Activated T-cell treated with anti-CD3 and anti-CD28 coated beads for 48 hours (primary cell): ENCODE data around the gene CDS2.
"Not testable (repeated sequence)": the region's sequence is repeated elsewhere in the genome, so short reads cannot be mapped to it uniquely, and the experiment has no call there.

Experiments
- DNase-seq: peaks from one replicate; pipeline ENCODE4 v3.0.0-alpha.2; 2020; ENCODE audit warnings: low read depth

The CDS2 gene

DNA sequence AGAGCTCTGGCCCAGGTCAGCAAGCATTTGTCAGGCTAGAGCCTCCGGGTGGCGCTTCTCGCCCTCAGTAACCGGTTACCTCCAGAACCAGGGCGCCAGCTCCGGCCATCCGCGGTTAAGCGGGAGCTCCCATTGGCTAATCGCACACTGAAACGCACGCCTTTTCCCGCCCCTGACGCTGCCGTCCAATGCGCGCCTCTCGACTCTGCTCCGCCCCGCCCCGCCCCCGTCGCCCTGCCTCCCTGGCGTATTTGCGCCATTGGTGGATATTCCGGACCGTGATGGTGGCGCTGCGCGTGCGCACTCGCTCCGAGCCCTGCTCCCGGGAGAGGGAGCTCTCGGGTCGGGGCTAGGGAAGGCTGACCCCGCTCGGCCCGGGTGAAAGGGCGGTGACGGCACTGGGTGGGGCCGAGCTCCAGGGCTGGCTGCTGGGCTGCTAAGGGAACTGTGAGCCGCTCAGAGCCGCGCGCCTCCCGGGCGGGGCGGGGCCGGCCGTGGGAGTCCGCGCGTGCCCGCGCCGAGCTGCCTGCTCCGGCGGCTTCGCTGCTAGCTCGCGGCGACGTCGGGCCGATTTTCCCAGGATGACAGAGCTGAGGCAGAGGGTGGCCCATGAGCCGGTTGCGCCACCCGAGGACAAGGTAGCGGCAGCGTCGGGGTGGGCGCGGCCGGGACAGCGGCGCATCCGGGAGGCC is at the start of gene CDS2:
Gene CDS2 (plus strand): TSS at position 497 of the 692 bp plus-strand sequence. CDS start 85 bp downstream, at position 582.
- DNase-seq = peak; percentile 100

DNA sequence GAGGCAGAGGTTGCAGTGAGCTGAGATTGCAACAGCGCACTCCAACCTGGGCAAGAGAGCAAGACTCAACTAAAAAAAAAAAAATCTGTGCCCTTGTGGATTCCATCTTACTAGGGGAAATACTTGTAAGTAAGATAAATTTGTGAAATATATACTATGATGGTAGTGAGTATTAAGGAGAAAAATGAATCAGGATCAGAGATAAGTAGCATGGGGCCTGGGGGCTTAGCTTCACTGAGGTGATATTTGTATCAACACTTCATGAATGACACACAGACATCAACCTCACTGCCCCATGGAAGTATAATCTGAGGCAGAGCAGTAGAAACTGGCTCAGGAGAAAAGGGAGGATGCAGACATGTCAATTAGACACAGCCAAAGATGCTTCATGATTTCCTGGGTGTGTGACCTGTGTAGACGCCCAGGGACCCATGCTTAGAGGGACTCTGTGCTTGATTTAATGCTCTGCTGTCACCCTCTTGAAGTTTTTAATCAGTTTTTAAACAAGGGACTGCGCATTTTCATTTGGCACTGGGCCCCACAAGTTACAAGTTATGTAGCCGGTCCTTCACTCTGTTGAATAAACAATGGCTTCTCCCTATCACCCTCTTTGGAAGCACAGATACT is 48.9 kb upstream of the CDS2 start:
- DNase-seq = no peak

DNA sequence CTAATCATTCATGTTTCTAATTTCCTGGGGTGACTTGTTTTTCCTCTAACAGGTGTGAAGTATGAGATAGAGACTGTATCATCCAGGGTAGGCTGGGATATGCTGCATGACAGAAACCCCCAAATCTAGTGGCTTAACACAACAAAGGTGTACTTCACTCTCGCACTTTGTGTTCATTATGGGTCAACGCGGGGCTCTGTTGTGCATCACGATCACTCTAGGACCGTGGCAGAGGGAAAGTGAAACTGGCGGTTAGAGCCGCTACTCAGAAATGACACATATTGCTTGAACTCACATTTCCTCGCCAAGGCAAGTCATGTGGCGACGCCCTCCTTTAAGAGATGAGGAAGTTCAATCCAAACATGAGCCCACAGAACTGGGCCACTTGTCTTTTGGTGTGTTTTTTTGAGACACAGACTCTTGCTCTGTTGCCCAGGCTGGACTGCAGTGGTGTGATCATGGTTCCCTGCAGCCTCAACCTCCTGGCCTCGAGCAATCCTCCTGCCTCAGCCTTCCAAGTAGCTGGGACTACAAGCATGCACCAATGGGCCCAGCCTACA is 48.3 kb upstream of the CDS2 start:
- peak; percentile 69 for DNase-seq

DNA sequence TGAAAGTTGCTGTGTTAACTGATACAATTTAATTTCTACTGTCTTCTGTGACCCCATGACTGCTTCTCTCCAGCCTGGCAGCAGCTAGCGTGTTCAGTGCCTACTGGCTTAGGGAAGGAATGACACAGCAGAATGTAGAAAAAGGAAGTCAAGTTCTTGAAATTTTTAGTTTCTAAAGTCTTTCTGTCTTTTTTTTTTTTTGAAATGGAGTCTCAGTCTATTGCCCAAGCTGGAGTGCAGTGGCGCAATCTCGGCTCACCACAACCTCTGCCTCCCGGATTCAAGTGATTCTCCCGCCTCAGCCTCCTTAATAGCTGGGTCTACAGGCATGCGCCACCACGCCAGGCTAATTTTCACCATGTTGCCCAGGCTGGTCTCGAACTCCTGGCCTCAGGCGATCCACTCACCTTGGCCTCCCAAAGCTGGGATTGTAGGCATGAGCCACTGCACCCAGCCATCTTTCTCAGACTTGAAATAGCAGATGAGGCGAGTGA is 46.4 kb upstream of the CDS2 start:
- DNase-seq = no peak

DNA sequence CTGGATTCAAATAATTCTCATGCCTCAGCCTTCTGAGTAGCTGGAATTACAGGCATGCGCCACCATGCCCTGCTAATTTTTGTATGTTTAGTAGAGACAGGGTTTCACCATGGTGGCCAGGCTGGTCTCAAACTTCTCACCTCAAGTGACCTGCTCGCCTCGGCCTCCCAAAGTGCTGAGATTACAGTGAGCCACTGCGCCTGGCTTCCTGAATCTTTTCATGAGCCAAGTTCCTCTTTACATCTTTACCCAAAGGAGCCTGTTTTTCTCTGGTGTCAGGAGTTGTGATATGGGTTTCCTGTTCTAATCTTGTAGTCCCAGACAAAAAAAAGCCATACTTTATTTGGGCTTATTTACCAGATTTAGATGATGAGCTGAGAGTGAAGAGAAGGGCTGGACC is 41.4 kb upstream of the CDS2 start:
- no peak for DNase-seq

DNA sequence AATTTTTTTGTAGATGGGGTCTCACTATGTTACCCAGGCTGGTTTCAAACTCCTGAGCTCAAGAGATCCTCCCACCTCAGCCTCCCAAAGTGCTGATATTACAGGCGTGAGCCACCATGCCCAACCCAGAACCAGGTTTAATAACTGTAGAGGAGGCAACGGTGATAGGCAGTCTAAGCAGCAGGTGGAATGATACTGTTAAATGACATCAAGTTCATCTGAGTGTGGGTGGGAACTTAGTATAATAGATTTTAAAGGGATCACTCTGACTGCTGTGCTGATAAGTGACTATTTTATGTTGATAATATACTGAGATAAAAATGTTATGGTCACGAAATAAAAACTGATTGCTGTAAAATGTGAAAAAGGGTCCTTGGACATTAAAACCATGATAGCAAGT is 38.1 kb upstream of the CDS2 start:
- no peak for DNase-seq

DNA sequence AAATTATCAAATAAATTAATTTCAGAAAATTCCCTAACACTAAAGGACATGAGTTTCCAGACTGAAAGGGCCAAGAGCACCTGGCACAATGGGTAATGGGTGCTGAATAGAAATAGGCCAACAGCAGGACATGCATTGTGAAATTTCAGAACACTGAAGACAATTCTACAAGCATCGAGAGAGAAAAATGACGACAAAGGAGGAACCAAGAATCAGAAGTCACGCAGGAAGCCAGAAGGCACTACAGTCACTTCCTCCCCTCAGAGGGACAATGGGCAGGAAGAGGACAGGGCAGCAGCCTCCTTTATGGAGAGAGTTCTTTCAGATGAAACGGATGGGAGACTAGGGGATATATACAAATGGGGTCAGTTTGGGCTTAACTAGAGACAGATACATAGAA is 36.6 kb upstream of the CDS2 start:
- DNase-seq = no peak

DNA sequence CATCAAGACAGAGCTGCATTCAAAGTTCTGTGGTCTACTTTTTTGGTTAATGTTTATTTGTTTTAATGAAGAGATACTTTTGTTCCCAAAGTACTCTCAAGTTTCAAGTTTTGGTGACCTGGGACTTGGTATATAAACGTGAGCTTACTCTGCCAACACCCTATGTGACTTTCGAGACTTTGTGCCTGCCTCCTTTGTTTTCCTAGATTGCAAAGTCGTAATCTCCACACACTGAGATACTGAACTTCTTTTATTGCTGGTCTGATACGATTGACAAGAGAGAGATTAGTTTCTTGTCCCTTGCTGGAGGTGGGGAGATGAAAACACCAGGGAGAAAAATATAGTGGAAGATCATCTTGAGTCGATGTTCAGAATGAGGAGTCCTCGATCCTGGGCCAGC is 34.9 kb upstream of the CDS2 start:
- no peak for DNase-seq

DNA sequence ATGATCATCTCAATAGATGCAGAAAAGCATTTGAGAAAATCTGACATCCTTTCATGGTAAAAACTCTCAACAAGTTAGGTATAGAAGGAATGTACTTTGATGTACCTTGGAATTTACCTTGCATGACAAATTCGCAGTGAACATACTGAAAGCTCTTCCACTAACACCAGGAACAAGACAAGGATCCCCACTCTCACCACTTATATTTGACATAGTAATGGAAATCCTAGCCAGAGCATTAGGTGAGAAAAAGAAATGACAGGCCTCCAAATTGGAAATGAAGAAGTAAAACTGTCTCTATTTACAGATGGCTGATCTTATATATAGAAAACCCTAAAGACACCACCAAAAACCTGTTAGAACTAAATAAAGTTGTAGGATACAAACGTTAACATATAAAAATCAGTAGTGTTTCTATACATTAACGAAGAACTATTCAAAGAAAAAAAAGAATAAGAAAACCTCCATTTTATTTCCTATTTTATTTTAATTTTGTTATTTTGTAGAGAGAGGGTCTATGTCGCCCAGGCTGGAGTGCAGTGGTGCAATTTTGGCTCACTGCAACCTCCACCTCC is 34.0 kb upstream of the CDS2 start:
- no peak for DNase-seq

DNA sequence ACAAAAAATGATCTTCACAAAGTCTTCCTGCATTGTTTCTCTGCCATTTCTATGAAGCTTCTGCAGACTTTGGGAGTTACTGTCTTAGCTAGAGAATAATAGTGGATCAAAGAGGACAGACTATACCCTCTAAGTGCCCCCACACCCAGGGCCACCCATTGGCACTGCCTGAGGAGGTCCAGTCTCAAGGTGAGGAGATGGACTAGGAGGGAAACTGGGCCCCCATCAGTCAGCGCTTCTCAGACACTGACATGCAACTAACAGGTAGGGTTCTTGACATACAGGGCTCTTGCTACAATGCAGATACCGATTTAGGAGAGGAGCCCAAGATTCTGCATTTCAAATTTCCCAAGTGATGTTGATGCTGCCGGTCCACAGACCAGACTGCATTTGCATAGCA is 31.4 kb upstream of the CDS2 start:
- no peak for DNase-seq

DNA sequence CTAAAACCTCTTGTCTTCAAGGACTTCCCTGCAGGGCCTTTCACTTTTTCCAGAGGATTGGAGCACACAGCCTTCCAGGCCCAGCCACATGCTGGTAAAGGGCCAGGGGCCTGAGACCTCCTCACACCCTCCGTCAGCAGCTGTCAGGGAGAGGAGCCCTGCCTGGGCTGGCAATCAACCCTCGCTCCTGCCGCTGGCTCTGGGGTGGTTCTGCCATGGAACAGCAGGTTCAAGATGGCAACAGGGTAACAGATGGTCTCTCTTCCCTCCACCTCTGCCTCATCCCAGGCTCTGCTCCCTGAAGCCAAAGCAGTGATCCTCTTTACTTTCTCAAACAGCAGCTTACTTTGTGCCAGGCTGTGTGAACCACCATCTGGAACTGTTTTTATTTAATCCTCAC is 30.9 kb upstream of the CDS2 start:
- no peak for DNase-seq

DNA sequence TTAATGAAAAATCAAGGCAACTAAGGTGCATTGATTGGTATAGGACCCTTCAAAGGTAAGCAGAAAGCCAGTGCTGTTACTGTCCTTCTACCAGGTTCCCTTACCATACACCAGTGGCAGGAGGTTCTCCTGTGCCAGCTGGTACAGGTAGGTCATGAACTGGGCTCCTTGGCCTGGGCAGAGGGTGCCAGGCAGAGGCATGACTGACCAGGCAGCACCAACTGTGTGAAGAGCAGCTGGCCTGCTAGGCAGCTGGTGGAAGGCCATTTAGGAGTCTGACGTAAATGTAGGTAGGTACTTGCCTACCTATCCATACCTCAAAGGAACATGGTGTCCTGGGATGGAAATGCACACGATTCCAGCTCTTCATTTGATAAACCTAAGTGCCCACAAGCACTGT is 30.3 kb upstream of the CDS2 start:
- DNase-seq = no peak

DNA sequence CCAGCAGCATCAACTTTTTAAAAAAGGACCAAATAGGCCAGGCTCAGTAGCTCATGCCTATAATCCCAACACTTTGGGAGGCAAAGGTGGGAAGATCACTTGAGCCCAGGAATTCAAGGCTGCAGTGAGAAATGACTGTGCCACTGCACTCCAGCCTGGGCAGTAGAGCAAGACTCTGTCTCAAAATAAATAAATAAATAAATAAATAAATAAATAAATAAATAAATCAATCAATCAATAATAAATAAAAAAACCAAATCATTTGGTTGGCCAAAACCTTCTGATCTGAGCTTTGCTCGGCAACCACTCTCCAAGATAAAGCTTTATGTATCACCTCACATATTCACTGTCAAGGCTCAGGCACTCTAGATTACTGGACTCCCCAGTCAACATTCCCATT is 27.8 kb upstream of the CDS2 start:
- DNase-seq = not testable (repeated sequence)

DNA sequence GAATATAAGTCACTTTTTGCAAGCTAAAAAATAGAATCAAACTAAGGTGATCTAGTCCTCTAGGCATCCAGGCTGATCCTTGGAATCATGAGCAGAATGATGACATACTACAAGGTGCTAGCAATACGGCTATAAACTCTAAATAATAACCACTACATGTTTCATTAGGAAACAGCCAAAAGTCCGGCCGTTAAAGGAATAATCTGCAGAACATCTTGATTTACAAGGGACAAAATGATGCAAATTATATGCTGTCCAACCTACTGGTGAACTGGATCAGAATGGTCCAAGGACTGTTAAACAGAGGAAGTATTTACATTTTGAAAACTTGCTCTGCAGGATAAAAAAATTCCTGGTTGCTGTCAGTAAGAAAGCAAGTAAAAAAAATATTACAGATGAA is 26.9 kb upstream of the CDS2 start:
- DNase-seq = not testable (repeated sequence)

DNA sequence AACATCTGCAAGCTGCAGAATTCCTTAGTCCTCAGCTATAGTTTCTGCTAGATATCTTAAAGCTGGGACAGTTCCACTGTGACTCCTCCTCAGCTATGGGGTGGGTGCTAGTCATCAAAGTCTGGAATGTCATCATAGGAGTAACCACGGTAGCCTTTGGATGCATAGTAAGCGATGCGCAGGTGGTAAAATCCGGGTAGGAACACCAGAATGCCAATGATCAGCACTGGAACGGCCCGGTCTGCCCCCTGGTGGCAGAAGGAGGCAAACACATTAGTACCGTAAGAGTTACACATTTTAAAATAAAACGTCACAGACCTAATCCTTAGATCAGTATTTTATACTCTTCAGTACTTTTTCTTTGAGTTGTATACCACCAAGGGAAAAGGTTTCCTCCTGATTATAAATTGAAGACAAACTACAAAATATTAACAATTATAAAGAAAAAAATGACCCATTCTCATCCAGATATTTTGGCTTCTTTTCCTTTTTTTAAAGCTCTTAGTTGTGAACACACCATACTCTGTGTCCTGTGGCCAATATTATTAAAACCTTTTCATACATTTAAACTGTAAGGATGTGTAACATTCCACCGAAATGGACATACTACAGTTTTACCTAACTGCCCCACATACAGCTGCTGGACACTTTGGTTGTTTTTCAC is 26.0 kb upstream of the CDS2 start:
- peak; percentile 60 for DNase-seq

DNA sequence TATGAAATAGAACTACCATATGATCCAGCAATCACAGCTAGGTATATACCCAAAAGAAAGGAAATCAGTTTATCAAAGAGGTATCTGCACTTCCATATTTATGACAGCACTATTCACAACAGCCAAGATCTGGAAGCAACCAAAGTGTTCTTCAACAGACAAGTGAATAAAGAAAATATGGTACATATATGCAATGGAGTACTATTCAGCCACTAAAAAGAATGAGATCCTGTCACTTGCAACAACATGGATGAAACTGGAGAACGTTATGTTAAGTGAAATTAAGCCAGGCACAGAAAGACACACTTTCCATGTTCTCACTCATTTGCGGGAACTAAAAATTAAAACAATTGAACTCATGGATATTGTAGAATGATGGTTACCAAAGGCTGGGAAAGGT is 22.3 kb upstream of the CDS2 start:
- DNase-seq = no peak

DNA sequence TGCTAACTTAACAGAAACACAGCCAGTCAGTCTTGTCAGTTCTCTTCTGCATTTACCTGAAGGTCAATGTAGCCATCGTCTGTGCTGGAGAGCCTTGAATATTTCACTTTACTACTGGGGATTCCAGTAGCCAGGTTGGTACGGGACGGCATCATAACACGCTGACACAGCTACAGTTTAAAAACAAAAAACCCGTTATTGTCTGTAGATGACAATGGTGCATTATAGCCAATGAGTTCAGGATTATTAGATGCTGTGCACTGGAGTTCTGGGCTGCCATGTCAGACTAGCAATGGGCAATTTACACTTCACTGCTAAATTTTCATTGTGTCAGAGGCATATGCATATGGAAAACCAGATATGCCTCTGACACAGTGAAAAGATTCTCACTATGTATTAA is 17.5 kb upstream of the CDS2 start:
- no peak for DNase-seq

DNA sequence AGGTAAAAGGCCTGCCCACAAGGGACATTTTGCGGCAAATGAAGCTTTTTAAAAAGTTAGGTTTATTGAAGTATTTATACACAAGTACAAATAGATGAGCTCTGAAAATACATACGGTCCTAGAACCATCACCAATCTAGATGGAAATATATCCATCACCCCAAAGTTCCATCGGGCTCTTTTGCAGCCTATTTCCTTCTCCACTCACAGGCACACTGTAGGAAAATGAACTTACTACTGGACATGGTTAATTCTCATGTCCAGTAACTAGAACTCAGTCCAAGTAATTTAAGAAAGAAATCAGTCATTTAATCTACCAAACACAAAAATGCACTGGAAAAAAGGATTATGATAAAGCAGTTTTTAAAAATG is 13.2 kb upstream of the CDS2 start:
- DNase-seq = no peak

DNA sequence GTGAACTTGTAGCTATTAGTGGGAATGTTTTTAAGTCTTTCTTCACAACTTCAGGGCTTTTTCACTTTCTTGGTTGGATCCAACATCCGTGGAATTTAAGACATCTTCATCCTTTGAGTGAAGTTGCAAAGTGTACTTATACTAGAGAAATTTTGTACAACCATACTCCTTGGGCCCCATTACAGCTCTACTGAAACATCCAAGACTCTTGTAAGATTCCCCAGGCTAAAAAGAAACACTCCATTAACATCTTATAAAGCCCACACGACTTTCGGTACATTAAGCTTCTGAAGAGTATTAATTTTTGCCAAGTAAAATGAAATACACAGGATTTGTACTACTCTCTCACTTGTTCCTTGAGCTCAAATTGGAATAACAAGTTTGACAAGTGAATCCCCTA is 12.4 kb upstream of the CDS2 start:
- DNase-seq = no peak

DNA sequence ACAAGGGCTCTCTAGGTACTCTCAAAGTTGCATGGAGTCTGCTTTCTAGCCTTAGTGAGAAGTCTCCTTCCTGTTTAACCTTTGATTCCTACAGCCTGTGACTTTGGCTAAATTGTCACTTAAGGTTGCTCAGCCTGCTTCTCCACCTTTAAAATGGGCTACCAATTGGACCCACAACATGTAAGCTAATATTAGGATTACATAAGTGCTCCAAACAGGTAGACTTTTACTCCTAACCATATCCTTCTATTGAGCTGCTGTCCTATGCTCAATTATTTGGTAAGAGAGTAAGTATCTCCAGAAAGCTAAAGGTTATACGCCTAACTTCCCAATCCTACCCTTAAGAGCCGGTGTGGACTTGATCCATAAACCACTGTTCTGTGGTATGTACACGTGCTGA is 9.9 kb upstream of the CDS2 start:
- no peak for DNase-seq

DNA sequence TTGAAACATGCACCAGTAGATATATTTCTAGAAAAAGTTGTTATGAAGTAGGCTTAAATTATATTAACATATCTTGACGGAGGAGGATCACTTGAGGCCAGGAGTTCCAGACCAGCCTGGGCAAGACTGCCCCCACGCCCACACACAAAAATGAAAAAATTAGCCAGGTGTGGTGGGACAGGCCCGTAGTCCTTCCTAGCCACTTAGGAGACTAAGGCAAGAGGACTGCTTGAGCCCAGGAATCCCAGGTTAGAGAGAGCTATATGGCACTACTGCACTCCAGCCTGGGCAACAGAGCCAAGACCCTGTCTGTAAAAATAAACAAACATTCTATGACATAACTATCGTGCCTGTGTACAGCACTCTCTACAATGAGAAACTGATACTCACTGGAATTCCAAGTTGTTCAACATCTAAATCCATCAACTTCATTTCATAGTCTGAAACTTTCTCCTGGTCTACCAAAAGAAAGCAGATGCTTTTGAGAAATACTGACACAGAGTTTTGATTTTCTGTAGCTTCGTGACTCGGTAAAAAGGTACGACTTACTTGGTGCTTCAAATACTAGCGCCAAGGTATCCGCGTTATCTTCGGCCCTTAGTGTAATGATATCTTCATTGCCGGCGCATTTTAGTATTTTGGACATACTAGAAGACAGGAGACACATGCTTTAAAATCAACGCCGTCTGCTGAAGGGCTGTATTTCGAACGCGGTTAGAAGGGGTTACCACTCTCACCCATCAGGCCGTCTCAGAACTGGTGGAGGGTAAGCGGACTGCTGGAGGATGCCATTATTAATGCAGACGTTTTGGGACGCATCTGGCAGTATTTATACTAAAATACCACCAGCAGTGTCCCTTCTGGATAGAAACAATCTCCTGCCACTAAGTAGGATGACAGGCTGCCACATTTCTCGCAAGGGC is 8.3 kb upstream of the CDS2 start:
- no peak for DNase-seq

DNA sequence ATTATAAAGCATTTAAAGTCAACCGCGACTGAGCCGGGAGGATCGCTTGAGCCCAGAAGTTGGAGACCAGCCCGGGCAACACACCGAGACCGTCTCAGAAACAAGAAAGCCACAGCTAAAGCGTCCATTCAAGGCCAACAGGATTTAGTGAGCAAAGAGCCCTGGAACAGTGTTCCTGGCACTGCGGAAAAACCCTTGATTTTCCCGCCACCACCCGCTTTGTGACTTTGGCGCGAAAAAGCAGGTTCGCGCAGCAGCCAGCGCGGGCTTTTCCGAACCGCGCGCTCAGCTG is 7.7 kb upstream of the CDS2 start:
- no peak for DNase-seq
